Ramos (cell line): ENCODE data around the gene PTPRF.

ENCODE experiments used
- in situ Hi-C: fragments of 300-500 bp; cut with MboI; formaldehyde crosslinking; loops from one replicate; pipeline ENCODE4 v1.14.3; 2022; ENCODE audit warnings: low sequenced_read_pairs; ENCODE audit not compliant: unreplicated experiment

The PTPRF gene

DNA sequence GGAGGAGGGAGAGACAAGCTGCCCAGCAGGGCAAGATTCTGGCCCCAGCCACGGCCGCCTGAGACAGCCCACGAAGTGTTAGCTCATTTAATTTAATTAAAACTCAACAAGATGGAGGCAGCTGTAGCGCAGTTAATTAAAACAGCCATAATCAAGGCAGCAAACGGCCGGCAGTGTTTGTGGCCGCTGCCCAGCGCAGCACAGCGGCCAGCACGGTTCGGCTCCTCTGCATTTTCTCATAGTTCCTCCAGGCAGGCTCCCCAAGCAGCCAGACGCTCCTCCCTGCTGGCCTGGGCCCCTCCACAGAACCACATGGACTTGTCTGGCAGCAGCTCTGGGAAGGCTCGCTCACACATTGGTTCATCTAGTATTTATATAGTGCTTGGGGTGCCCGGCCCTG, 40.0 kb downstream of the PTPRF start:
- in situ Hi-C loops = no loop called here

DNA sequence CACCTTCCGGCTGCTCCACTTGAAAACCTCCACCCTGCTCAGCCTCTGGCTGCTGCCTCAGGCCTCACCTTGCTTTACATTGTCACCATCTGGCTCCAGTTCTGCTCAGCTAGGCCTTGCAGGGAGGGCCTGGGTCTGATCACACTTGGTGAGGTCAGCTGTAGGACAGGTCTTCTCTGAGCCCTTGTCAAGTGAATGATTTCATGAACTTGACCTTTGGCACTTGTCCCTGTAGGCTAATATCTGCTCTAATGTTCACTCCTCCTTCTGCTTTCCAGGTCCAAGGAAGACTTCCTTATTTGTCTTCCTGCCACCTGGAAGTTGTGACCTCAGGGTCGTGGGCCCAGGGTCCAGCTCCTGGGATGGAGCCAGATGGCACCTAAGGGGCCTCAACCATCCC, 41.4 kb downstream of the PTPRF start:
- in situ Hi-C loops = no loop called here

DNA sequence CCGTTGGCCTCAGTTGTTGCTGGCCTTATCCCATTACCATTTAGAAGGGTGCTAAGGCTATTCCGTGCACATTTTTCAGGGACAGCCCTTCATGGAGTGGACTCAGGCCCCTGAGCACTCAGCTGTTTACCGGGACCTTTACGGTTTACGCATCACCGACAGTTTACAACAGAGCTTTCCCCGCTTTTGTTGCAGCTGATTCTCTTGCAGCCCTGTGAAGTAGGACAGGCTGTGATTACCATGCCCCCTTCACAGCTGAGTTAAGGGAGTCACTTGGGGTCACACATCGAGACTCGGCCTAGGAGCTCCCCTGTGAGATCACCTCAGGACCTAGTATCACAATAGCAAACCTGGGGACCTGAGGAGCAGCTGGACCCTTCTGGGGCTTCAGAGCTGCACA, 41.9 kb downstream of the PTPRF start:
- in situ Hi-C loops = no loop called here

DNA sequence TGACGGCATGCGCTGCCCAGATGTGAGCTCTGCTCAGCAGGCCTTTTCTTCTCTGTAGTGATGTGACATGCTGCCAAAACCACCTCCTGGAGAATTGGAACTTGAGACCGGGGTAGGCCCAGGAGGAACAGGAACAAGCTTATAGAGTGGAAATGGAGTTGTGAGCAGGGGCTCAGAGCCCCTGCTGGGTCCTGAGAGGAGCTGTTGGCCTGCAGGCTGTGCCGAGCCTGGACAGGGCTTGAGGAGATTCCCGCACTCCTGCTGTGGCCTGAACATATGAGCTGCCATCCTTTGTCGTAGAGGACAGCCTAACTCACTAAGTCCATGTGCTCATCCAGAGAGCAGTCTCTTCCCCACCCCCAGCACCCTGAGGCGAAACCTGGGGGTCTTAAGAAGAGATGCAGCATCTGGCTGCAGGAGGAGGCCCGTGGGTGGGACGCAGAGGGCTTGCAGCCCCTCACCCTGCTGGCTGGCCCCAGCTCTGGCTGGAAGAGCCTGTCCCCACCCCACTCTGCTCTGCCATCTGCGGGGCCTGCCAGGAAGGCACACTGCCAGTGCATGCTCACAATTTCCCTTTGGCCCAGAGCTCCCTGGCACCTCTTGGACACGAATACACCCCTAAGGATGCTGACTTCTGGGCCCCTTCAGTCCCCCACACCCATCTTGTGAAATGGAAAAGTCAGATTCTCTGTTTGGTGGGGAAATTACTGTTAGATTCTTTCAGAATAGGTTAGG, 42.5 kb downstream of the PTPRF start:
- in situ Hi-C loops = no loop called here

DNA sequence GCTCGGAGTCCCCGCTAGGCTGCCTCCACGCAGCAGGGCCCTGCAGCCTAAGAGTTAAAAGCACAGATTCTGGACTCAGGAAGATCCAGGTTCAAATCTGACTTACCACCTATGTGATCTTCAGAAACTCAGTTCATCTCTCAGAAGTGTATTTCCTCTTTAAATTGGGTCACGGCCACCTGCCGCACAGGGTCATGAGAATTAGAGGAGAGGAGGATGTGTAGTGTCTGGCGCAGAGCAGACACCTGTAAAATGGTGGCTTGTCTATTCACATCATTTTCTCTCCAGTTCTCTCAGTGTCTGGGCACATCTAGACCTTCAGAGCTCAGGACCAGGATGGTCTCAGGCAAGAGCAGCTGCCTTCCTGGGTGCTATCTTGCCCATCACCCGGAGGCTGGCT, 45.8 kb downstream of the PTPRF start:
- in situ Hi-C loops = no loop called here

DNA sequence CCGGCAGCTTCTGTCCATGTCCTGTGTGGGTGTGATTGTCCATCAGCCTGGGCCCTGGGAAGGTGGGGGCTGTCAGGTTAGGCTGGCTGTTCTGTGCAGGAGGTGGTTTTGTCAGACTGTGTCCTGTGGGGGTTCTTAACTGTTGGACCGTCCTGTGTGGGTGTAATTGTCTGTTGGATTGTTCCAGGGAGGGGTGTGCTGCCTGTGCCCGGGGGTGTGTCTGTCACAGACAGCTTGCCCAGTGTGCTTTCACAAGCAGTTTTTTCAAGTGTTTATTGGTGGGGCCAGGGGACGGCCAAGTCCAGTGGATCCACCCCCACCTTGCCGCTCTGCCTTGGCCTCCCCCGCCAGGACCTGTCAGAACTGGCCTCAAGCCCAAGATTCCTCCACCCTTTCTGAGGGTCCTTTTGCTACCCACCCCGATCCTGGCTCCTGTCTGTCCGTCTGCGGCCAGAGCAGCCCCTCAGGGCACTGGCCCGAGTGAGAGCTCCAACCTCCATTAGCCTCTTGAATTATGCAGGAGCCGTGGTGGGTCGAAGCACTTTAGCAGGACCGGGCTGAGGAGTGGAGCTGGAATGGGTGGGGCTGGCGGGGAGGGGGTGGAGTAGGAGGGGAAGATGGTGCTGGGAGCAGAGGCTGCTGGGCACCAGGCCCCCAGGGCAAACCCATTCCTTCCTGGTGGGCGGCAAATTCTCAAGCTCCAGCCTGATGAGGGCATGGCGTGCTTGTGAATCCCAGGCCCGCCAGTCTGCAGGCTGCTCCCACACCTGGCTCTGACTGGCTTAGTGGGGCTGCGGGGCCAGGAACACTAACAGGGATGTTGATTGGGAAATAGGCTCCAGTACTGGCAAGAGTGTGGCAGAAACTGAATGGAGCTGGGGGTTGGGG, 47.2 kb downstream of the PTPRF start:
- in situ Hi-C loops = no loop called here

DNA sequence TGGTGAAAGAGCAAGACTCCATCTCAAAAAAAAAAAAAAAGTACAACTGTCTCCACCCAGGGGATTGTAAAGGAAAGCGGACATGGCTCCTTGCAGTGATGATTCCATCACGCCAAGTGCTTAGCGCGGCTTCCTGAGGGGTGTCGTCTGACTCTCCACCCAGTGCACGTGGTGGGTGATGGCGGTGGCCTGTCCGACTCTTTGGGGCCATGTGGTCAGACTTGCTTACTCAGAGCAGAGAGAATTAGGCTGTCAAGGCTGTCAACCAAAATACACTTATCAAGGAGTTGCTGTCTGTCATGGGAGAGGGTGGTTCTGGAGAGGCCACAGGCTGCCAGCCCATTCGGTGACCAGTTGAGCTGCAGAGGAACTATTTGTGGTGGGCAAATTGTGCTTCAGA, 49.4 kb downstream of the PTPRF start:
- in situ Hi-C loops = no loop called here

DNA sequence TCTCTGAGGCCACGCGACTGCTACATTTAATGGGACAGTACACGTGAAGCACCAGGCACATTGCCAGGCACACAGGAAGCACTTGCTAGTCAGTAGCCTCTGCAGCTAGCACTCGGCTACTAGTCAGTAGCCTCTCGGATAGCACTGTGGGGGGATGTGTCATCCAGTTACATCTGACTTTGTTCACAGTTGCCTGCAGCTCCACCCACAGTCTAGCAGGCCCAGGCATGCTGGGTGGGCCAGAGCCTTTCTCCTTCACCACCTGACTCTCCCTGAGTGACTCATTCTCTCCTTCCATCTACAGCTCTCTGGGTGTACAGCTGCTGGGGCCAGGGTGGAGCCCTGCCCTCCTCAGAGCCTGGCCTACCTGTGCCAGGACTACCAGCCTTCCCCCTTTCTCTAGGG, 51.5 kb downstream of the PTPRF start:
- in situ Hi-C loops = no loop called here

DNA sequence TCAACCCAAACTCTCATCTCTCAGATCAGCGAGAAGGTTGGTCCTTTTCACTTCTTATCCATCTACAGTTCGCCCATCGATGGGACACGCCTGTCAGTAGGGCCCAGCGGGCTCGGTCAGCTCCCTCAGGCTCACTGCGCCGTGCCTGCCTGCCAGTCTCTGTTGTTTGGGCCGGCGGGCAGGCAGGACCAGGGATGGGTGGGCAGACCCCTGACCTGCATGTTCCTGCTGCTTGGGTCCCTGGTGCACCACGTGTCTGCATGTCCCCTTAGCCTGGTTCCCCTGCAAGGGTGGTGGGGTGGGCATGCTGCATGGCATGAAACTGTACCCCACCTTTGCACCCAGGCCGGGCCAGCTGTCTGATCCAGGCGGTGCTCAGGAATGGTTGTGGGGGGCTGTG, 52.4 kb downstream of the PTPRF start:
- in situ Hi-C loops = no loop called here

DNA sequence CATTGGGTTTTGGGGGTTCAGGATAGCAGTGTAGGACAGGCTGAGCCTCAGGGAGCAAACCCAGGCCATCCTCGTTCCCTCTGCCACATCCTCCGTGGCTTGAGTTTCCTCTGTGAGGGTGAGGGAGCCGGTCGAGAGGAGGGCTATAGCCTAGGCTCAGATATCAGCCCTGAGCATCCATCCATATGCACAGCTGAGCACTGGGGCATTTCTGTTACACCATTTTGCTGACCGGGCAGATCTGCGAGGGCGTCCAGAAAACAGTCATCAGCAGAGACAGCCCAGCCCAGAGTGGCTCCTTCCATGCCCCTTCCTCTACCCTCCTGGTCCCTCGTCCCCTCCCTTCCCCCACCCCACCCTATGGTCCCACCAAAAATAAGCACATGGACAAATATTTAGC, 53.5 kb downstream of the PTPRF start:
- in situ Hi-C loops = no loop called here

DNA sequence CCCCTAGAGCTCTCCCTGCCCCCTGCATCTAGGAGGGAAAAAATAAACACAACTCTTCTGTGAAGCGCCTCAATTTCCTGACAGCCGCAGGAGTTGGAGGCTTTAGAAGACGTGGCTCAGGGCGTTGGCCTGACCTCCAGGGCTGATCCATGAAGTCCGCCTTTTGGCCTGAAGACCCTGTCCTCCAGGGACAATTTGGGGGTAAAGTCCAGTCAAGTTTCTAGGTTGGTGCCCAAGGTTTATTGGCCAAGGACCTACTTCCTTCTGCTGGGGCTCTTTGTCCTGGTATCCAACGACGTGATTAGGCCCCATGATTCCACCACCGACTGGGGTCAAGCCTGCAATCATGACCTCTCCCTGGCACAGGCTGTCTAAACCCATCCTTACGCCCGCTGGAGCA, 54.9 kb downstream of the PTPRF start:
- in situ Hi-C loops = no loop called here

DNA sequence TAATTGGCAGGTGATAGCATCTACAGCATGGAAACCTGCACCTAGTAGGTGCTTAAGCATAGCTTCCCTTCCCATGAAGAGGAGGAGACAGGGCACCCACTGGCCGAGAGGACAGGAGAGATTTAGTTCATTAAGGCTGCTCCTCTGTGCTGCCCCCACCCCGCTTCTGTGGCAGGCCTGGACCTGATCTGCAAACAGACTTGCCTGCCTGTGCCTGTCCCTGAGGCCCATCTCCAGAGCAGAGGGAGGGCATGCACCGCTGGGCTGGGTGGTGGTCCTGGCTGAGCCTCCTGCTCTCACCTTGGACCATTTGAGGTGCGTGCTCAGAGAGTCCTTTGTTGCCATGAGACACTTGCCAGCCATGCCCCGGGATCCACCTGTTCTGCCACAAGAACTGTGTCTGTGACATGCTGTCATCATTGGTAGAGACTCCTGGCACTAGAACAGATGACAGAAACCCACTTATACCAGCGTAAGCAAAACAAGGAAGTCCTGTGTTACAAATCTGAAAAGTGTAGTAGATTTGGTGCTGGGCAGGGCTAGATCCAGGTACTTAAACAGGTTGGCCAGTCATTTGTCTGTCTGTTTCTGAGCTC, 55.6 kb downstream of the PTPRF start:
- in situ Hi-C loops = no loop called here

DNA sequence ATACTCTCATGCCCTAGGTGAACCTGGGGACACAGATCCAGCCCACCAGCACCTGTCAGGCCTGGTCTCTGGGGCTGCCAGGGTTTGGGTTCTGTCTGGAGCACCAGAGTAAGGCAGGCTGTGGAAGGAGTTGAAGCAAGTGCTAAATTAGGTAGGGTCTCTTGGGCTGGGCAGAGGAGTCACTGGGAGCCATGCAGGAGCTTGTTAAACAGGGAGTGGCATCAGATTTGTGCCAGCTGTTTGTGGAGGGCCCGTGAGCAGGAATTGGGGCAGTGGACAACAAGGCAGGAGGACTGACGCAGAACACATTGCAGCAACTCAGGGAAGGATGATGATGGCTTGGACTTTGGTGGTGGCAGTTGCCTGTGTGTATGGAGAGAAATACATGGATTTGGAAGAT, 56.3 kb downstream of the PTPRF start:
- in situ Hi-C loops = no loop called here

DNA sequence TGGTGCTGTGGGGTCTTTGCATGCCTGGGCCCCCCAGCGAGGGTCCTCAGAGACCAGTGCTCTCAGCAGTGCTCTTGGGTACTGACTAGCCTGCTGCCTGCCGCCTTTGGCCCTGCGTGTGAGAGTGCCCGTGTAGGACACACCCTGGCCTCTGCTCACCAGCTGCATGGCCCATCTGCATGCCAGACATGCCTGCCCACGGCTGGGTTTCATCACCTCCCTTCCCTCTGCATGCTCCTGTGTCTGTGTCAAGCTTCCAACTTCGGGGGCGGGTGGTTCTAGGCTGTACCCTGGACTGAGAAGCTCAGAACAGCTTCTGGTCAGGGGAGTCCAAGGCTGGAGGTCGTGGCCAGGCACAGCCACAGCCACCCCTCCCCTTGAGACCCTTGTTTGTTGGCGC, 56.9 kb downstream of the PTPRF start:
- in situ Hi-C loops = no loop called here

DNA sequence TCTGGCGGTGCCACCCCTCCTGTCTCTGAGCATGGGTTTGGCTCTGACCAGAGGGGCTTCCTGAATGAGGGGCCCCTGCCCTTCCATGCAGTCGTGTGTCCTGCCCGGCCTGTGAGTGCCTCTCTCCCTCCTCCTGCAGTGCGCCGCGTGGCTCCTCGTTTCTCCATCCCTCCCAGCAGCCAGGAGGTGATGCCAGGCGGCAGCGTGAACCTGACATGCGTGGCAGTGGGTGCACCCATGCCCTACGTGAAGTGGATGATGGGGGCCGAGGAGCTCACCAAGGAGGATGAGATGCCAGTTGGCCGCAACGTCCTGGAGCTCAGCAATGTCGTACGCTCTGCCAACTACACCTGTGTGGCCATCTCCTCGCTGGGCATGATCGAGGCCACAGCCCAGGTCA, 57.9 kb downstream of the PTPRF start:
- in situ Hi-C loops = no loop called here

DNA sequence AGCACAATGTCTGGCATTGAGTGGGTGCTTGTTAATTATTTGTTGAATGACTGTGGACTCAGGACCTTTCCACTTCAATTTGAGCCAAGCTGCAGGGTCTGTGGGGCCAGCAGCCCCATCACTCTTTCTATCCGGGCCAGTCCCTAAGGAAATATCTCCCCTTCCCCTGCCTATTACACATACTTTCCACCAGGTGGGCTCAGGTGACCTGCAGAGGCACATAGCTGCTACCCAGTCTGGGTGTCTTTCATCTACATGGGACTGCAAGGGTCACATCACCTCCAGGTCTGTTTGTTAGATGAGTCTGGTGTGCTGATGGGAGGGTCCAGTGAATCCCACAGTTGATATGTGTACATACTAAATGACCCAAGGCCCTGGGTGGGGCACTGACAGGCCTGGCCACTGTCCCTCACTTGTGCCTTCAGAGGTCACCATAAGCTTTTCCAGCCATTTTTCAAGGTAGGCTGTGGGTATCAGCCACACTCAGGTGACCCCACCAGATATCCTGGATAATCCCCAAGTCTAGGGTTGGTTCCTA, 59.8 kb downstream of the PTPRF start:
- in situ Hi-C loops = no loop called here

DNA sequence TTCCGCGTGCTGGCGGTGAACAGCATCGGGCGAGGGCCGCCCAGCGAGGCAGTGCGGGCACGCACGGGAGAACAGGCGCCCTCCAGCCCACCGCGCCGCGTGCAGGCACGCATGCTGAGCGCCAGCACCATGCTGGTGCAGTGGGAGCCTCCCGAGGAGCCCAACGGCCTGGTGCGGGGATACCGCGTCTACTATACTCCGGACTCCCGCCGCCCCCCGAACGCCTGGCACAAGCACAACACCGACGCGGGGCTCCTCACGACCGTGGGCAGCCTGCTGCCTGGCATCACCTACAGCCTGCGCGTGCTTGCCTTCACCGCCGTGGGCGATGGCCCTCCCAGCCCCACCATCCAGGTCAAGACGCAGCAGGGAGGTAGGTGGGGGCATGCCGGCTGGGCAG, 60.5 kb downstream of the PTPRF start:
- in situ Hi-C loops = no loop called here

DNA sequence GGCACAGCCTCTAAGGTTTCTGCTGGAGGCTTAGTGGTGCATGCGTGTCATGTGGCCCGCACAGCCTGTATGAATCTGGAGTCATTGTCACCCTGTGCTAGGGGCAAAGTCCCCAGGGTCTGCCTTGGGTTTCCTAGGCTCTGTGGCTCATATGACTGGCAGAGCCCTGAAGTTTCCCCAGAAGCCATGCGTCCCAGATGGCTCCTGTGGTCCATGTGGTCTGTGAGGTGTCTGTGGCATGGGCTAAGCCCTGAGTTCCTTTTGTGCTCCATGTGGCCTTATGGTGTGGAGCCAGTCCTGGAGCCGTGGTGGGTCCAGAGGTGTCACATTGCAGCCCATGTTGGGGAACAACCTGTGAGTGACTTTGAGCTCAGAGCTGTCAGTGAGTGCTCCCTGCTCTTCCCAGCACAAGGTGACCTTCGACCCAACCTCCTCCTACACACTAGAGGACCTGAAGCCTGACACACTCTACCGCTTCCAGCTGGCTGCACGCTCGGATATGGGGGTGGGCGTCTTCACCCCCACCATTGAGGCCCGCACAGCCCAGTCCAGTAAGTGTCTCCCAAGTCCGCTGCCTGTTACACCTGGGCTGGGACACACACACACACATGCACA, 61.5 kb downstream of the PTPRF start:
- in situ Hi-C loops = no loop called here

DNA sequence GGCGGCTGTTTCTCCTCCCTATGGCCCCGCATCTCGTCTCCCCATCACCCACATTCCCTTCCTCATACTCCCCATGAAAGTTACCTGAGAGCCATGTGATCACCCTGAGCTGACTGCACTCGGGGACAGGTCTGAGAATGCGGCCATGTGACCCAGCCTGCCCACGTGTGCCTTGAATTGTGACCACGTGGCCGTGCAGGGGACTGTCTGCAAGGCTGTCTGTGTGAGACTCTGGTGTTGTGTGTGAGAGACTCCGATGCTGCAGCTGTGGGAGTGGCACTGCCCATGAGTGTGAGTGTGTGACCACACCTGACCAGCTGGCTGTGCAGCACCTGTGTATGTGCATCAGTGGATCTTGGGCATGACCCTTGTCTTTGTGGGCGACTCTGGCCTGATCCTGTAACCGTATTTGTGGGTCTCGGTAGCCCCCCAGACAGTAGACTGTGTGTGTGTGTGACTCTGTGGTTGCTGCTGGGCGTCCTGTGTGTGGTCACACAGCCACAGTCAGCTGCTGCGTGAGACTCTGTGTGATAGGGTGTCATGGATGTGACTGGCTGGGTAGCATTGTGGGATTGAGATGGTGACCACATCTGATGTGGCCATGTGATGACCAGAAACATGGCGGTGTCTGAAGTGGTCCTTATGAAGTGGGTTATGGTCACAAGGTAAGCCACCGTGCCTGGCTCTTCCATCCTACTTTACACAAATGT, 62.4 kb downstream of the PTPRF start:
- in situ Hi-C loops = no loop called here

DNA sequence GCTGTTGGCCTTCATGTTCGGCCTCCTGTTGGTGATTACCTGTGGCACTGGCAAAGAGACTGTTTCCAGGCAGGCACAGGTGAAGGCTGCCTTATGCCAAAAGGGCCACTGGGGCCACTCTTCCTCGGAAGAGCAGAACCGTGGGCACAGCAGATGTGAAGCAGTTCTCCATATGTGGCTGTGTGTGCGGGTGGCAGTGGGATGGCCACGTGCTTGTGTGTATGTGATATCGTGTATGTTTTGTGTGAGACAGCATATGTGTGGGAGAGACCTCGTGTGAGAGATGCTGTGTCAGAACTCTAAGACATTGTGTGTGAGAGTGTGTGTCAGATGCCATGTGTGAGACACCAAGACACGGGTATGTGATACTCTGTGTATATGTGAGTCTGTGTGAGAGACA, 65.9 kb downstream of the PTPRF start:
- in situ Hi-C loops = no loop called here
